Activated T-cell treated with anti-CD3 and anti-CD28 coated beads, Interleukin-2, amount 50 U/mL, for 48 hours (primary cell): ENCODE measurements around the gene GPR146.
"Not testable (repeated sequence)": the region's sequence is repeated elsewhere in the genome, so short reads cannot be mapped to it uniquely, and the experiment has no call there.

Experiments
- DNase-seq, 2 experiments: peaks; one replicate each; pipeline ENCODE4 v3.0.0-alpha.2; 2020

GPR146 gene

DNA sequence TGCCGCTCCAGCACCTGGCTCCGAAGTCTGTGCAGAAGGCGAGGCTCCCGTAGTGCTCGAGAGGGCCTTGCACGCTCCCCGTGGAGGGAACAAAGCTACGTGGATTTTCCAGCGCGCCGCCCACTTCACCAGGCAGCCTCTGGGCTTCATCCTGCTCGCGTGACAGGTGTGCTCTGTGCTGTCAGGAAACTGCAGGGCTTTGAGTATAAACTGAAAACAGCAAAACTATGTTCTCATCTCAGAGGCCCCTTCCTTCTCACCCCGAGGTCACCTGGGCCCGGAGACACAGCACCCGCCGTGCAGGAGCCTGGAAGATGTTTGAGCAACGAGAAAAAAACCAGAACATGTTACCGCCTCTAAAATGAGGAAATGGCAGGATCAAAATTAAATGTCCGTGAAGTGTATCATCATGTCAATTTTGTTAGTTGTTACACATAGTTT lies 17.6 kb upstream of the GPR146 start:
- no peak for DNase-seq

DNA sequence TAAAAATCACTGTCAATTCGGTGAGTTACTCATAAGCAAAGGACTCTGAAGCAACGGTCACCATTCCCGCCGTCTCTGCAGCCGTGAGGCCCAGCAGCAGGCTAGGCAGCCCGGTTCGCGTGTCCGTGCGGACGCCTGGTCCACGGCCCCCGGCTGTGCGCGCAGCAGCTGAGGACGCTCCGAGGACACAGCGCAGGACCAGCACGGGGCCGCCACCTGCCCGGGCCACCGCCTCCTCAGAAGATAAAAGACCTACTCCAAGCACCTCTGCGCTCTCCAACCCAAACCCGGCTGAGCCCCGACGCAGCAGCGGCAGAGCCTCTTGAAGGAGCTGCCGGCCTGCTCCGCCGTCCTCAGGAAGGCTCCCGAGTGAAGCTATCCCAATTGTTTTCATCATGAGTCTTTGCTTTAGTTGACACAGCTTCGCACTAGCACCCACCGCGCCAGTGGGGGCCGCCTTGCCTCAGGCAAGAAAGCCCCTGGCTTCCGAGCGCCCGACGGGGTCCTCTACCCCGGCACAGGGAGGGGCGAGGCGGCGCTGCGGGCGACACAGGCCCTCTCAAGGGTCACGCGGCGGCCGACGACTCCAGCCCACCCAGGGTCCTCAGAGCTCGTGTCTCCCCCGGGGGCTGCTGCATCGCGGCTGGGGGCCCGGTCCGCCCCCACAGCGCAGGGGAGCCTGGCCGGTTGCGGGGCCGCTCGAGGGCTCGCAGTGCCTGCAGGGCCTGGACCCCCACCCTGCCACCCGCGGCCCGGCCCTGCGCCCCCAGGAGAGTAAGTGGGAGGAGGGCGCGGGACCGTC lies 16.9 kb upstream of the GPR146 start:
- DNase-seq, result peak in 1 of 2 experiments; percentile 37

DNA sequence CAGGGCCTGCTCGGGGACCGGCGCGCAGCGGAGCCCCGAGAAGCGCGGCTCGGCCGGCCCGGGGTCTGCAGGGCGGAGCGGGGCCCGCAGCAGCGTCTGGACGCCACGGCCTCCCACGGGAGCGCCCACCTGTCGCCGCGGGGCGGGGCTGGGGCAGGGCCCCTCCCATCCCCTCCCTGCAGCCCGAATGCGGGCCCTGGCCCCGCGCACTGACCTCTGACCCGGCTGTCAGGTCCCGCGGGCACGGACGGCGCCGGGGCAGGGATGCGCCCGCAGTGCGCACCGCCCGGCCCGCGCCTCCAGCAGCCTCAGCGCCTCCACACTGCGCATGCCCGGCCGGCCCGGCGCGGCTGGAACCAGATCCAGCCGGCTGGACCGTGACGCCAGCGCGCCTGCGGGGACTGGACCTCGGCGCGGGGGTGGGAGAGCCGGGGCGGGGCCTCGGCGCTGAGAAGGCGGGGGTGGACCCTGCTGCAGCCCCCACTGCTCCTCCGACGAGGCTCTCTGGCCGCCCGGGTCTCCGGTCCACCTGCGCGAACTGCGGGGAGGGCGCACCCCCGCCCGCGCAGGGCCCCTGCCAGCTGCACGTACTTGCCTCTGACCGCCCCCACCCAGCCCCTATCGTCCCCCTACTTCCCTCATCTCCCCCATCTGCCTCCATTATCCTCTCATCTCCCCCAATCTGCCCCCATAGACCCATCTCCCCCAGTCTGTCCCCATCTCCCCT lies 16.1 kb upstream of the GPR146 start:
- peak; percentile 84 to 89 for DNase-seq

DNA sequence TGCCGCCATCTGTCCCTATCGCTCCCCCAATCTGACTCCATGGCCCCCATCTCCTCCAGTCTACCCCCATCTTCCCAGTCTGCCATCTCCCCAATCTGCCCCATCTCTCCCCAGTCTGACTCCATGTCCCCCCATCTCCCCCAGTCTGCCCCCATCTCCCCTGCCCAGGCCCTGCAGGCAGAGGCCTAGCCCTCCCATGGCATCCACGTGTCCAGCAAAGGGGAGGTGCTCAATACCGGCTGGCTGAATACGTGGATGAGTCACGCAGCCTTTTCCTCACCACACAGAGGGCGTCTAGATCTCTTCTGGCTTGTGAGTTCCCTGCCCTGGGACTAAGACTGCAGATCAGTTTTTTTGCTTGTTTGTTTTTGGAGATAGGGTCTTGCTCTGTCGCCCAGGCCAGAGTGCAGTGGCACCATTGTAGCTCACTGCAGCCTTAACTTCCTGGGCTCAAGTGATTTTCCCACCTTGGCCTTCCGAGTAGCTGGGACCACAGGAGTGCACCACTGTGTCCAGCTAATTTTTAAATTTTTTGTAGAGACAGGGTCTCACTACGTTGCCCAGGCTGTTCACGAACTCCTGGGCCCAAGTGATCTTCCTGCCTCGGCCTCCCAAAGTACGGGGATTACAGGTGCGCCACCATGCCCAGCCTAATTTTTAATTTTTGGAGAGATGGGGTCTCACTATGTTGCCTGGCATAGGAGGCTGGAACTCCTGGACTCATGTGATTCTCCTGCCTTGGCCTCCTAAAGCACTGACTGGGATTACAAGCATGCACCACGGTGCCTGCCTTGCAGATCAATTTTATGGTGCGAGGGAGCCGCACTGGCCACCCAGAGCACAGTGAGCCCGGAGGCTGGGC lies 15.3 kb upstream of the GPR146 start:
- DNase-seq, result peak; percentile 74 to 79

DNA sequence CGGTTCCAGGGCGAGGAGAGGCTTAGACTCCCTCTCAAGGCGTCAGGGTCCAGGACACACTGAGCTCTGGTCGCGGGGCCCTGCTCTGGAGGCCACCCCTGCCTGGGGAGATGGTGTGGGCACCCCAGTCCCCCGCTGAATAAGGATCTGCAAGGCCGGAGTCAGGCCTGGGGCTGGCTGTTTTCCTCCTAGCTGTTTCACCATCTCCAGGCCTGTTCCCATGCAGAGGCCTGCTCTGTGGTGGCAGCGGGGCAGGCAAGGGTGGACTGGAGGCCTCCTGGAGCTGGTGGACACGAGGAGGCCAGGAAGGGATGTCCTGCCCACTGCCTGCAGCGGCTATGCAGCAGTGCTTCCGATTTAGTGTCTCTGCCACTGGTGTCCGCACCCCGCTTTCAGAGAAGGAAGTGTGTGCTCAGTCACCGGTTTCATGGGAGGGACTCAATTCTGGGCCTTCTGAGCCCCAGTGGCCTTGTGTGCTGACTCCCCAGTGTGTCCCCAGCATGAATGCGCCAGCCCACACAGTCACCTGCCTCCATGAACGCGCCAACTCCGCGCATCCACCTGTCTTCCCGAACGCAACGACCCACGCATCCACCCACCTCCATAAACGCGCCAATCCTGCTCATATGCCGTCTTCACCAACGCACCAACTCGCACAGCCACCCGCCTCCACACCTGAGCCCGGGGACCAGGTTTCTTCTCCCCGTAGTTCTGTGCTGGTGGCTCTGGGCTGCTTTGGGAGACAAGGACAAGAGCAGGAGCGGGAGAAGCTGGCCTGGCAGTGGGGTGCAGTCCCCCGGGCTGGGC lies 14.5 kb upstream of the GPR146 start:
- no peak for DNase-seq

DNA sequence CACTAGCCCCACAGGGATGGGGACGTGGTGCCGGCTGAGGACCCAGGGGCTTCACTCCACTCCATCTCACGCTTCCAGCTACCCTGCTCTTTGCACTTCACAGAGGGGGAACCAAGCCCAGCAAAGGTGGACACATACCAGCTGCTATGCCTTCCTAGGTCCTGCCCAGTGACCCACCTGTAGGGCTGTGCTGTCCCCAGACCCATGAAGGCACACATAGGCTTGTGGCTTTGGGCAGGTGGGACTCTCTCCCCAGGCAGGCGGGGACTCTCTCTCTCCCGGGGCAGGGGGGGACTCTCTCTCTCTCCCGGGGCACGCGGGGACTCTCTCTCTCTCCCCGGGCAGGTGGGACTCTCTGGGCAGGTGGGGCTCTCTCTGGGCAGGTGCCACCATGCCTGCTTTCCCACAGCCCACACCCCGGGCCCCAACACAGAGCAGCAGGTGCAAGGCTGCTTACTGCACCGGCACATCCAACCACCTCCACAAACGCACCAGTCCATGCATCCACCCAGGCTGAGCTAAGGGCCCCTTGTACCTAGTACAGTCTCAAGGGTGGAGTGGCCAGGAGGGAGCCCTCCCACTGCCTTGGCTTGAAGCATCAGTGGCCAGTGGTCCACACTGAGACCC lies 13.8 kb upstream of the GPR146 start:
- no peak for DNase-seq

DNA sequence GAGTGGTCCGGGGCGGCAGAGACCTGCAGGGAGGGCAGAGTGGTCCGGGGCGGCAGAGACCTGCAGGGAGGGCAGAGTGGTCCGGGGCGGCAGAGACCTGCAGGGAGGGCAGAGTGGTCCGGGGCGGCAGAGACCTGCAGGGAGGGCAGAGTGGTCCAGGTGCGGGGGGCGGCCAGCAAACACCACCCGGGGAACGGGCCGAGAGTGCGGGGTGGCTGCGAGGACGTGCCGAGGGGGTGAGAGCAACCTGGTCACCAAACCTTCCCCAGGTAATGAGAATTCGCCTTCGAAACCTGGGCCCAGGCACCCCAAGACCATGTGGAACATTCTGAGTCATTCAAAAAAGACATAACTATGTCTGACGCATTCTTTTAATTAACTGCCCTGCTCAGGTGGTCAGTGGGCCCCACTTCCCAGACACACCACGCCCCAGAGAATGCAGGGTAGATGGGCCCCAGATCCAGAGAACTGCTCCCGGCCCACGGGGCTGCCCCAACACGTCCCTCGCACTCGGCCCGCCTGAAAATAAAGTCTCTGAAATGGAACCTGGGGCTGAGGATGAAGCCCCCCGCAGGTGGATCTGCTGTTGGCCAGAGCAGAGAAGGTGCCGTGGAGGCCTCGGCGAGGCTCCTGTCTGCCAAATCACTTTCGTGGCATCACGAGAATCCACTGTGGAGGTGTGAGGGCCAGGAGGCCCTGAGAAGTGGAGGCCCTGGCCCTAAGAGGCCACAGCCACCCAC lies 12.5 kb upstream of the GPR146 start:
- DNase-seq, result no peak

DNA sequence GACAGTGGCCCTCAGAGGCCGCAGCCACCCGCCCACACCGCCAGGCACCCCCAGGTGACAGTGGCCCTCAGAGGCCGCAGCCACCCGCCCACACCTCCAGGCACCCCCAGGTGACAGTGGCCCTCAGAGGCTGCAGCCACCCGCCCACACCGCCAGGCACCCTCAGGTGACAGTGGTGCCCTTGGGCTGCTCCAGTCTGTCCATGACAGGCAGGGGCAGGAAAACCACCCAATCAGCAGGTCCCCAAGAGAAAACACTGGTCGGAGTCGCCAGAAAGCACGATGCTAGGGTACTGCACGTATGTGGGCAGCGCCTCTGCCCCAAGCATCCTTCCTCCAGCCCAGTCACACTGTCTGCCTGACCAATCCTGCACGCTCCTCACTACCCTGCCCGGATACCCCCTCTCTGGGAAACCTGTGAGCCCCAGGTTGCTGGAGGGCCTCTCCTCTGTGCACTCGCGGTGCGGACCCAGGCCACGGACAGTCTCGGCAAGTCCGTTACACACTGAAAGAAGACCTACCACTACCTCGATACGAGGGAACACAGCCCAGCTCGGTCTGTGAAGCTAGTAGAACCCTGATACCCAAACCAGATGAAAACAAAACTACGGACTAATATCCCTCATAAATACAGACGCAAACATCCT lies 11.7 kb upstream of the GPR146 start:
- DNase-seq, result no peak

DNA sequence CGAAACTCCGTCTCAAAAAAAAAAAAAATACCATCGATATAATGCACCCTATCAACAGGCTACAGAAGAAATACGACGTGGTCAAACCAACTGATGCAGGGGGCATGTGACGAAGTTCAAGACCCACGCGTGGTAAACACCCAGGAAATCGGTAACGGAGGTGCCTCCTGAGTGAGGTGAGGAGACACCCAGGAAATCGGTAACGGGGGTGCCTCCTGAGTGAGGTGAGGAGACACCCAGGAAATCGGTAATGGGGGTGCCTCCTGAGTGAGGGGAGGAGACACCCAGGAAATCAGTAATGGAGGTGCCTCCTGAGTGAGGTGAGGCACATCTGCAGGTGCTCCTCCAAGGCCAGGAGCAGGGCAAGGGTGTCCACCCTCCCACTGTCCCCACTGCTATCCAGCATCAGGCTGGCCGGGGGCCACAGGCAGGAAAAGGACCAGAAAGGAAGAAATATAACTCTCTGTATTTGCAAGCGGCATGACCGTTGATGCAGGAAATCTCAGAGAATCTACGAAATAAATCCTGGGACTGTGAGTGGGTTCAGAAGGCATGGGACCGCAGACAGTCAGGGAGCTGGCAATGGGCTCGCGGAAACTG lies 10.7 kb upstream of the GPR146 start:
- no peak for DNase-seq

DNA sequence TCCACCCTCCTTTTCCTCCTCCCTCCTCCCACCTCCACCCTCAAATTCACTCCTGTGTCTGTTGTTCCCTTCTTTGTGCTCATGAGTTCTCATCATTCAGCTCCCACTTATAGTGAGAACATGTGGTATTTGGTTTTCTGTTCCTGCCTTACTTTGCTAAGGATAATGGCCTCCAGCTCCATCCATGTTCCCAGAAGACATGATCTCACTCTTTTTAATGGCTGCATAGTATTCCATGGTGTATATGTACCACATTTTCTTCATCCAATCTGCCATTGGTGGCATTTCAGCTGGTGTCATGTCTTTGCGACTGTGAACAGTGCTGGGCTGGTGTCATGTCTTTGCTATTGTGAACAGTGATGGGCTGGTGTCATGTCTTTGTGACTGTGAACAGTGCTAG lies 9.6 kb upstream of the GPR146 start:
- not testable (repeated sequence) for DNase-seq

DNA sequence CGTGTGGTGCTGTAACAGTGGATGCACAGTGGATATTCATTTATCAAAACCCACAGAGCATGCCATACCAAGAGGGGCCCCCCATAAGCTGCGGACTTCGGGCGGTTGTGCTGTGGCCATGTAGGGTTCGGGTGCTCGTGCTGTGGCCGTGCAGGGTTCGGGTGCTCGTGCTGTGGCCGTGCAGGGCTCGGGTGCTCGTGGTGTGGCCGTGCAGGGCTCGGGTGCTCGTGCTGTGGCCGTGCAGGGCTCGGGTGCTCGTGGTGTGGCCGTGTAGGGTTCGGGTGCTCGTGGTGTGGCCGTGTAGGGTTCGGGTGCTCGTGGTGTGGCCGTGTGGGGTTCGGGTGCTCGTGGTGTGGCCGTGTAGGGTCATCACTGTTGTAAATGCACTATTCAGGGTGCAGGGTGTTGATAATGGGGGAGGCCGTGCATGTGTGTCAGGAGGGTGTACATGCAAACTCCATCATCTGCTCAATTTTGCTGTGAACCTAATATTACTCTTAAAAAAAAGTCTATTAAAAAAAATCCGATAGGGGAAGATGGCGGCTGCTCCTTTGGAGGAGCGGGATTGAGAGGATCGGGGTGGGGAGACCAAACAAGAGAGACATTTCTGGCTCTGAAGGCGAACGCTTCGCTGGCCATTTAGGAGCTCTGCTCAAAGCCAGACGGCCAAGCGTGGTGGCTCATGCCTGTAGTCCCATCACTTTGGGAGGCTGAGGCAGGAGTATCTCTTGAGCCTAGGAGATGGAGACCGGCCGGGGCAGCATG lies 8.0 kb upstream of the GPR146 start:
- not testable (repeated sequence) for DNase-seq

DNA sequence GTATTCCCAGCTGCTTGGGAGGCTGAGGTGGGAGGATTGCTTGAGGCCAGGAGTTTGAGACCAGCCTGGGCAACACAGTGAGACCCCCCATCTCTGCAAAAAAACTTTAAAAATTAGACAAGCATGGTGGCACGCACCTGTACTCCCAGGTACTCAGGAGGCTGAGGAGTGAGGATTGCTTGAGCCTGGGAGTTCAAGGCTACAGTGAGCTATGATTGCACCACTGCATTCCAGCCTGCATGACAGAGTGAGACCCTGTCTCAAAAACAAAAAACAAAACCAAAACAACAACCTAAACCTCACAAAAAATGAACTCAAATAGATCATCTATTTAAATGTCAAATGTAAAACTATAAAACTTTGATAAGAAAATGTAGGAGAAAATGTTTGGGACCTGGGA lies 4.1 kb upstream of the GPR146 start:
- not testable (repeated sequence) for DNase-seq

DNA sequence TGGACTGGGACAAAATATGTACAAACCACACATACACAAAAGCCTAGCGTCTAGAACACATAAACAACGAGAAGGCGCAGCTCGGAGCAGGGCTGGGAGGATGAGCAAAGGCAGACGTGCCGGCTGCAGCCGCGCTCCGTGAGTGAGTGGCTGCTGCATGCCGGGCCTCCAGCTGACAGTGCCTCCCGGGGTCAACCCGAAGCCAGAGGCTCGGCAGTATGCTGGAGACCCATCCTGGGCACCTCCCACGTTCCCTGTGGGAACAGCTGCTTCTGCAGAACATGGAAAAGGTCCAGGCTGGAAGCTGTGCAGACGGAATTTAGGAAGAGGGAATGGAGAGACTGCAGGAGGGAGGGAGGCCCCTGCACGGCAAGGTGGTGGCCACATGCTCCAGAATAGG lies 3.6 kb upstream of the GPR146 start:
- no peak for DNase-seq

DNA sequence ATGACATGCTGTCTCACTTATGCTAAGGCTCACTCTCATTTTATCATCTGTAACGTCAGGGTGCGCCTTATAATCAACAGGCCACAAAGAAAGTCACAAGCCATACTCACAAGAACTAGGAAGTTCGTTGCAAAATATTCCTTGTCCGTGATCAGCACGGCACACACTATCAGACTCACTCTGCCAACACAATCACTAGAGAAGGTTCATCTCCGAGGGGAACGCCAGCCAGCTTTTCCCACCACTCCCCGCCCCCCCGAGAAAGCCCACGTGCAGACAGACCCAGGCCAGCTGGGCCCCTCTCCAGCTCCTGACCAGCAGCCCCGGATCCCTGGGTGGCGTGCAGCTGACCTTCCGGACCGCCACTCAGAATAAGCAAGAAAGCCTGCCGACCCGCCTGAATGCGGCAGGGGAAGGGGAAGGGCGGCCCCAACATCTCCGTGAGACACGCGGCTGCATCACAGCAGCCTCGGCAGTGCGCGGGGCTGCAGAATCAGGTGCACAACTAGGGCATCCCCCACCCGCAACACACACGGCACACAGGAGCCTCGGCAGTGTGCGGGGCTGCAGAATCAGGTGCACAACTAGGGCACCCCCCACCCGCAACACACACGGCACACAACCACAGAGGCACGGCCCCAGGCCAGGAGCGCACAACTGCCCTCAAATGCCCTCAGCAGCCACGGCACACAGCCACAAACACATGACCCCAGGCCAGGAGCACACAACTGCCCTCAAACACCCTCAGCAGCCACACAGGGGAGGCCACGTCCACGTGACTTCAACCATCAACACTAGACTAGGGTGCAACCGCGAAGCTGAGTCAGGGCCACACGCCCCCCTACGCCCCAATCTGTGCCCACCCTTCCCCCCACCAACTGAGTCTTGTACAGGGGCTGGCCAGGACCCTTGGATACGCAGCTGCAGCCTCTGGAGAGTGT lies 2.5 kb upstream of the GPR146 start:
- DNase-seq, result no peak

DNA sequence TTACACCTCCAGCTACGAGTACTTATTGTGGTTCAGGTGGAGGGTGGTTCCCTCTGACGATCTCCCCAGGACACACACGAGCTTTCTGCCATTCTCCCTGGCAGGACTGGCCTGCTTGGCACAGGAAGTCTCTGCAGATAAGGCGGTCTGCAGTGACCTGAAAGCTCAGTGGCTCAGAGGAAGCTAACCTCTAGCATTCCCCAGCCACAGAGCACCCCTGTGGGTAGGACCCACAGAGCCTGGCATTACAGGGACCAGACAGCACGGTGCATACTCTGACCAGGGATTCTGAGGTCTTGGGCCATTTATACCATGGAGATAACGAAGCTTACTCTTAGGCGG lies 1.9 kb upstream of the GPR146 start:
- DNase-seq, result no peak

DNA sequence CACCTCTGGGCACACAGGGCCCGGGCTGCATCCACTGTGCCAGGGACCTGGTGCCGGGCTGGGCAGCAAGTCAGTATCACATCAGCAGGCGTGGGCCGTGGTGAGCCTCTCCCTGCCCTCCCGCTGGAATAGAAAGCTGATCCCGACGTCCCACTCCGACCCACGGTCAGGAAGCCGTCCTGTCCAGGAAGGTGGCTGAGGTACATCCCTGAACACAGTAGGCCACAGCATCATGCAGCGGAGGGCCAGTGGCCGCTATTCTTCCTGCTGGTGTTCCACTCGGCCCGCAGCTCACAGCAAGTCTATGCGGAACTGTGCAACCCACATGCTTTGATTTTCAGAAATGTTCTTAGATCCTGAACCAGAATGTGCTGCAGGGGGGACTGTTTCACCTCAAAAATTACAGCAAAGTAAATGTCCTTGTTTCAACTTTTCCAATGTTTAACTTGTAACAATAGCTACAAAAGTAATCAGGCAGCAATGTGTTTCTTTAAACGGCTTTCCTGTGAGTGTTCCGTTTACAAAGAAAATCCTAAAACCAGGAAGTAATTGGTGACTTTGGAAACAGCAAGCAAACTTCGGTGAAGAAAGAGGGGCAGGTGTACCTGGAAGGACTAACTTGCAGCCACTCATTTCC lies 676 bp upstream of the GPR146 start:
- no peak for DNase-seq

DNA sequence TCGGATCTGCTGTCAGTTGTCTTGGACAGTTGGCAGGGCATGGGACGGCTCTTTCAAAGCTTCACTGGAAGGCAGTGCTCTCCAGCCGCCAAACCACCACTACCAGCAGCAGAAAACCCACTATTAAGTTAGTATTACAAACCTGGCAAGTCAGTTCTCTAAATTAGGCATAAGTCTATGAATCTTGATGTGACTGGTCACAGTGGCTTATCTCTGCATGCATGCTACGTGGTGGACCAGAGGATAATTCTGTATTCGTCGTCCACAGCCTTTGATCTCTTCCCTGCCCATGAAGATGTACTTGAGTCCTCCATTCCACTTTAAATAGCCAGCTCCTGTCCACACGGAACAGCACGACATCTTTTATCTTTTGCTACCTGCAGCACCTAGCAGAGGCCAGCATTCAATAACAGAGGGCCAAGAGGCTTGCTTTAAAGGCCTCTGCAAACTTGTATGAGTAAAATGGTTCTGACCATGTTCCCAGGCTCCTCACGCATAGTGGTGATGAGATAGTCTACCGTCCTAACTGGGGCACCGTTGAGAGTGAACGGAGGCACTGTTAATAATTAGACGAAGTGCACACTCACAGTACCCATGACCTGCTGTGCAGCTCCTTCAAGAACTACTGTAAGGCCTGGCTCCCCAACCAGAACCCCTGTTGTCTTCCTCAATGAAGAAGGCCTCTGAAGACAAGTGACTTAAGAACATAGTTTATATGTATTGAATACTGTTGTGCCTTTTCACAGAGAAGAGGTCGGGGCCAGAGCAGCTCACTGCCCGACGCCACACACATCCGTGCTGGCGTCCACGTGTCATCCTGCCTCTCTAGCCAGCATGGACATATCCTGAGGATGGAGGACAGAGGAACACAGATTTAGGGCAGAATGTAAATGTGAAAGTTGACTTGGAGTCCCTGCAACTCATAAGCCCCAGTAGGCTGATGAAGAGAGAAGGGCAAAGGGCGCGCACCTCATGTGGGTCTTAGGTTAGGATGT lies 1.0 kb downstream of the GPR146 start:
- DNase-seq, result no peak
